GM12873 (cell line): ENCODE results near the gene GSTO2.

Source experiments
- CTCF ChIP-seq: IDR thresholded peaks from 2 replicates; pipeline ENCODE4 v1.5.1; 2012; ENCODE audit warnings: low read depth, mild to moderate bottlenecking, moderate library complexity, low read length, control low read depth; ENCODE audit not compliant: insufficient read depth; ENCODE audit errors: missing control alignments

Gene GSTO2

DNA sequence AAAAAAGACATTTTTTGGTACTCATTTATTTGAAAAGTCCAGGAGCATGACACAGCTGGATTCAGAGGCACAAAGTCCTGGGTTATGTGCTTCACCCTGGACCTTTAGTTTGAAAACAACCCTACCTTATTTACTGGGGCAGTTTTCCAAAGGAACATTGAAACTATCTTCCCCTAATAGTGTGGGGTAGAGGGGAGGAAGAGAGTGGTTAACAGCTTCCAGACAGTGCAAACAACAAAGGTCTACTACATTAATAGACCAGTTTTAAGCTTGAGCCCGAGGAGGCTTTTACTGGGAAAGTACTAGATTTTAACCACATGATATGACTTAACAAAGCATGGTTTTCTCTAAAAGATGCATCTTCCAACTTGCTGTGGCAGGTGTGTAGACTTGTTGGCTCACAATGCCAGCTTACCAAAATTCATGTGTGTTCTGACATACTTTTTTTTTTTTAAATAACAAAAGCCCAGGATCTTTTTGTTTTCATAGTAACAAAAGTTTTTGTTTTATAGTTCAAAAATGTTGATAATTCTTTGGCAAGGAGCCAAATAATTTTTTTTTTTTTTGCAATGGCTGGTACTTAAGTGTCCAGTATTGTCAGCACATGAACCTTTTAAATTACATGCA is 12.5 kb upstream of the GSTO2 start:
- no peak for TF ChIP-seq CTCF

DNA sequence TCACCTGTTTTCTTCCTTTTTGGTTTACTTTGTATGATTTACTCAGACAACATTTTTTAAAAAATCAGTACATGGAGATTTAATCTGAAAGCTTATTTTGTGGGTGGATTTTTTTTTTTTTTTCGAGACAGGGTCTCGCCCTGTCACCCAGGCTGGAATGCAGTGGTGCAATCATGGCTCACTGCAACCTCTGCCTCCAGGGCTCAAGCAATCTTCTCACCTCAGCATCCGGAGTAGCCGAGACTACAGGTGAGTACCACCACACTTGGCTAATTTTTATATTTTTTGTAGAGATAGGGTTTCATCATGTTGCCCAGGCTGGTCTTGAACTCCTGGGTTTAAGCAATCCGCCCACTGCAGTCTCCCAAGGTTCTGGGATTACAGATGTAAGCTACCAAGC is 11.7 kb upstream of the GSTO2 start:
- no peak for TF ChIP-seq CTCF

- TF ChIP-seq CTCF: no peak
Measured at GRCh38 chr10:104258209-104258608, 10.8 kb upstream of the GSTO2 start.

- no peak for TF ChIP-seq CTCF
Measured at GRCh38 chr10:104259456-104259855, 9.5 kb upstream of the GSTO2 start.

DNA sequence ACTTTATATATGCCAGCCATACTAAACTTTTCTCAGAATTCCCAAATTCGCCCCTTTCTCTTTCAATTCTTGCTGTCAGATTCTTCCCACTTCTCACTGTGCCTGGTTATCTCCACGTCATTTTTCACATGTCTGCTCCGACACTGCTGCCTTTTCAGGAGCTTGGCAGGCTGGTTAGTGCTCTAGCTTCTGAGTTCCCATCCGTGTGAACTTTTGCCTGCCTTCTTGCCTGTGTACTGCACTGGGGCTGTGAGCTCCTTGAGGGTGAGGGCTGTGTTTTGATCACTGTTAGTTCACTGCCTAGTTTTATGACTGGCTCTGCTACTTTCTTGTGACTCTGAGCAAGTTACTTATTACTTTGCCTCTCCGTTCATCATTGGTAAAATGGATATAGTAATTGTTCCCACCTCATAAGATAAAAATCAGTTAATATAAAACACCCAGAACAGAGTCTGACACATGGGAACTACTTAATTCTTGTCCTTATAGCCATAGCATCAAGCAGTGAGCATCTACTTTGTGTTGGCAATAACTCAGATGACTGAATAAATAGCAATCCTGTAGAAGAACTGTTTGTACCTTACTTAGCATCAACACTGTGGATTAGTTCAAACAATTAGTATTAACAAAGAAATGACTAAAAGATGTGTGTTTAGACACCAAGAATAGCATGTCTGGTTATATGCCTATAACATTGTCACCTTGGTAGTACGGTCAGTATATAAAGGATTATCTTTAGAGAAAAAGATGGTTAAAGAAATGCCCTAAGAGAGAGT is 8.8 kb upstream of the GSTO2 start:
- no peak for TF ChIP-seq CTCF

DNA sequence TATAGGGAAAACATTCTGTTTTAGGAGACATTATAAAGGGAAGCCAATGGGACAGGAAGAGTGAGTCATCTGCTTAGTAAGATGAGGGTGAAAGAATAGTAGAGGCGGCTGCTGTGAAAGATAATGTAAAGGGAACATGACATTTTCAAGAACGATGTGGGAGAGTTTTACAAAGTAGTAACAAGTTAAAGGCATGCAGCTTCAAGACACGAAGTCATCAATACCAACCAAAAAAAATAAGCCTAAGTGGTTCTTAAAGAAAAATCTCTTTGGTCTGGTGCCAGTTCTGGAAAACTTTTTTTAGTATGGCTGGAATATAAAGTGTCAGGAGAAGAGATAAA is 8.2 kb upstream of the GSTO2 start:
- TF ChIP-seq CTCF: no peak

DNA sequence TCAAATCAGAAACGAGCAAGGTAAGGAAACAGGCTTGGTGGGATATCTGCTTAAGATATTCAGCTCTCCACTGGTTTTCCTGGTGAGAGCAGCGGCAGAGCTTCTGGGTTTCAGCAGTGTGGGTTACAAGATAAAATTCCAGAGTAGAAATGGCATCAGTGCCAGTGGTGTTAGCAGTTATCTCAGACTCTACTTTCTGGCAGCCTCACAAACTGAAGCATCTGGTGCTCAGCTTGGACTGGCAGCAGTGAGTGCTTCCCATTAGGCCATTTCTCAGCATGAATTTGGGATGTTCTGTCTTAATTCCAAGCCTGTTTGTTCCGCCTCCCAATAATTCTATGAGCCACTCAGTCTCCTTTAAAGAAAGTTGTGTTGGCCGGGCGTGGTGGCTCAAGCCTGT is 6.9 kb upstream of the GSTO2 start:
- no peak for TF ChIP-seq CTCF
